Fibroblast of gingiva (primary cell): ENCODE measurements around the gene TULP3.

Experiments used
- DNase-seq: peaks from one replicate; pipeline ENCODE4 v3.0.0-alpha.2; 2011; ENCODE audit warnings: low read depth

TULP3 gene

DNA sequence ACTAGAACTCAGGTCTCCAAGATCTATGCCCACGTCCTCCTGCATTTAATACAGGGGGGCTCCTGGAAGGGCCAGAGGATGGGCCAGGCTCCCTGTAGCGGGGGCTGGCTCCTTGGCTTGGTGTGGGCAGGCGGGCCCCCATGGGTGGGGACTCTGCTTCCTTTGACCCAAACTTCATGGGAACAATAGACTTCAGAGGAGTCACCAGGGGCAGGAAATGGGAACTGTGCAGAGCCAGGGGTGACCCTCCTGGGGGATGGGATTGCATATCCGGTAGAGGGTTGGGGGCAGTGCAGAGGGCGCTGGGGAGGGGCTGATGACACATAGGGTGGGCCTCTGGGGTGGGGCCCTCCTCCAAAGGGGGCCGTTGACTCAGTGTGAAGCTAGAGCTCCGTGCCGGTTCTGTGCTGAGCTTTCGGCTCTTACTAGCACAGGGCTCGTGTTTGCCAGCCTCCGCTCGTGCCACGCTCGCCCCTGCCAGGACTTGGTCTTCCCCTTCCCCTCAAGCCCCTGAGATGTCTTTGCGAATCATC lies 73.1 kb downstream of the TULP3 start:
- DNase-seq: no peak

DNA sequence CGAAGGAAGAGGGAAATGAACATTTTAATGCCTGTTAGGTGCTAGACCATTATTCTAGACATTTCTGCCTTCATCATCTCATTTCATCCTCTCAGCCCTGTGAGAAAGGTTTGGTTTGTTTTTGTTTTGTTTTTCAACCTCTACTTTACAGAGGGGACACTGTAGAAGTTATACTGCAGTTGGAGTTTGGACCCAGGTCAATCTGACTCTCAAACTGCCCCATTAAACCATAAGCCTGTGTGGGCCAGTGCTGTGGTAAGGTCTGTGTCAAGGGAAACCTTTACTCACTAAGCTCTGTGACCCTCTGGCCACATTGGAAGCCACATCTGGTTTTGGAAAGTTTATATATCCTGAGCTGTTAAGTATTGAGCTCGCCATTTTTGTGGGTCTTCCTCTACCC lies 77.0 kb downstream of the TULP3 start:
- DNase-seq: no peak

DNA sequence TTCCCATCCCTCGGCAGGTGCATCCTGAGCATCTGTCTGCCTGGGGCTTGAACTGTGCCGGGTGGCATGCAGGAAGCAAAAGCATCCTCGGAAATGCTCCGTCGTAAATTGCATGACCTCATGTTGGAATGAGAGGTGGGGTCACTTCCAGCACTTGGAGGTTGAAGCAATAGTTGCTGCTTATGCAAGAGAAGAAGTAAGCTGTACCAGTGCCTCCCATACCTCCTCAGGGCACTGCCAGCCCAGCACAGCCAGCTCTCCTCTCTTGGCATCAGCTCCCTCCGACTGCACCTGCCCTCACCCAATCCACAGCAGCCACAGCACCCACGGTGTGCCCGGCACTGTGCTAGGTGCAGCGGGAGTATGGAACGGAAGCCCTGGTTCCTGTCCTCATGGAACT lies 80.1 kb downstream of the TULP3 start:
- DNase-seq: no peak

DNA sequence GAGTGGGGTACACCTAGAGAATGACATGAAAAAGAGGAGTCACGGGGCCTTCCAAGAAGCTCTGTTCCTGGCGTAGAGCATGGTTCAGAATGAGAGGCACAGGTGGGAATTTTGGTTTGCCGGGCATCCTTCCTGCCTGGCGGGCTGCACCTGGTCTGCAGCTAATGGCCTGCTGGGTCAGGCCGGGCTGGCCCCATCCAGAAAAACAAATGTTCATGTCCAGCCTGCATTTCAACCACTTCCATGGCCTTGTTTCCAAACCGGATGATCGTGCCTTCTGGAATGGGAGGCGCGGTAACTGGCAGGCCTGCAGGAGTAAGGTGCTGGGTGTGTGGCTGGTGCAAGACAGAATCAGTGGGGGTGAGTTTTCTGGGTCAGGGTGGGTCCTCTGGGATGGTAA lies 82.9 kb downstream of the TULP3 start:
- DNase-seq: no peak

DNA sequence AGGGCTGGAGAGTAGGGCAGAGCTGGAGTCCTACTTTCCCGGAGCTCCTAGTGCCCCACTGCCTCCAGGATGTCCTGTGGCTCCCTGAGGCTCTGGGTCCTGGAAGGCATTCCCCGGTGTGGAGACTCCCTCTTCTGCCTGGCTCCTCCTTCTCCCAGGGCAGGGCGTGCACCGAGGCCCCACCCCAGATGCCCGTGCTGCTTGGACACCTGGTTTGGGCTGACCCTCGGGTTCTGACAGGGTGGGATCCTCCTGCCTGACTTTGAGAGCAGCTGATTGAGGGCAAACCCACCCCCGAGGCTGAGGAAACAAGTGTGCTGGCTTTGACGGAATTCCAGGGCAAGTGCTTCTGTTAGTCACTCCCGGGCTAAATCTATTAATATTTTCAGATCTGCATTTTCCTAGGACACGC lies 83.9 kb downstream of the TULP3 start:
- DNase-seq: no peak

DNA sequence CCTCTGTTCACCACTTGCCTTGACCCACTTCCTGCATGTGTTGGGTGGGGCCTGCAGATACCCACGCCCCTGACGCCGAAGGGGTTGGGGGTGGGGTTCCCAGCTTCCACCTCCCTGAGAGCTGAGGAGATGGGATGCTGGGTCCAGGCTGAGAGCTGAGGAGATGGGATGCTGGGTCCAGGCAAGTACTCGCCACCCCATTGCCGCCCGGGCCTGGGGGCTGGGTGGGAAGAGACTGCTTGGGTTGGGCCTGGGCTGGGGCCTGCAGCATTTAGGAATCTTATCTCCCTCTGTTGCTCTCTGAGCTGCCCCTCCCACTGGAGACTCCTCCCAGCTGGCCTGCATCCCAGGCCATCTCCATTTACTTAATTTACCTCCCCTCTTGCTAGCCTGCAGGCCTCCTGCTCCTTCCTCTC lies 85.9 kb downstream of the TULP3 start:
- no peak for DNase-seq

DNA sequence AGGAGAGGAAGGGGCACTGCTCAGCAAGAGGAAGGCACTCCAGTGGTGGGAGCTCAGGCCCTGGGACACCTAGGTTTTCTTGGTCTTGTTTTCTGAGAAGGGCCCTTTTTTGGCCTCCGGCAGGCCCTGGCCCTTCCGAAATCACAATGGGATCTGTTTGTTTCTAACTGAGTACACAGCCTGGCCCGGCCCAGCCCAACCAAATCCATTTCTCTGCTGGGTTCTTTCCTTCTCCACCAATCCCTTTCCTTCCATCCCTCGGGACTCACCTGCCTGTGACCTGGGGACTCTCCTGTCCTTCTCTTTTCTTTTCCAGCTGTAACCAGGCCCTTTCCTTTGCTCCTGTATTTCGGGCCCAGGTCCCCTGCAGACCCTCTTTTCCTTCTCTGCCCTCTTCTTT lies 87.1 kb downstream of the TULP3 start:
- DNase-seq: no peak

DNA sequence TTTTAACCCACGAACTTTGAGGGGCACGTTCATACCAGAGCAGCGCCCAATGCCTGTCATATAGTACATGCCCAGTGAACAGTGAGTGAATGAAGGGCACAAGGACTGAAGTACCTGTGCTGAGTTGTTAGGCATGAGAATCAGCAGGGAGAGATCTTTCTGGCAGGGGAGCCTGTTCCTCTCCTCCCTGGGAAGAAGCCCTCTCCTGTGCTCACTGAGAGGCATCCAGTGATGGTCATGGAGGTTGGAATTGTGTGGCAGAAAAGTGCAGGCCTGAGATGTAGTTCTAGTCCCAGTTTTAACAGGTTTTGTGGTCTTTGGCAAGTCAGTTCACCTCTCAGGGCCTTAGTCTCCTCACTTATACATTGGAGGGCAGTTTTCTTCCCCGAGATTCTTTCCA lies 89.1 kb downstream of the TULP3 start:
- DNase-seq: no peak

DNA sequence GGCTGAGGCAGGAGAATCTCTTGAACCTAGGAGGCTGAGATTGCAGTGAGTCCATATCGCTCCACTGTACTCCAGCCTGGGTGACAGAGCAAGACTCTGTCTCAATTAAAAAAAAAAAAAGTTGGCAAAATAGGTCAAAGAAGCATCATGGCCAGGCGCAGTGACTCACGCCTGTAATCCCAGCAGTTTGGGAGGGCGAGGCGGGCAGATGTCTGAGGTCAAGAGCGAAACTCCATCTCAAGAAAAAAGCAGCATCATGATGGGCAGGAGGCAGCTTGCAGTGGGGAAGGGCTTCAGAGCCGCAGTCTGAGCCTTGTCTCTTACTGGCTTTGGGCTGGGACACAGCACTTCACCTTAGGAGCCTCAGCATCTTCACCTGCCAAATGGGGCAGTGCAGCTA lies 89.9 kb downstream of the TULP3 start:
- DNase-seq: no peak

DNA sequence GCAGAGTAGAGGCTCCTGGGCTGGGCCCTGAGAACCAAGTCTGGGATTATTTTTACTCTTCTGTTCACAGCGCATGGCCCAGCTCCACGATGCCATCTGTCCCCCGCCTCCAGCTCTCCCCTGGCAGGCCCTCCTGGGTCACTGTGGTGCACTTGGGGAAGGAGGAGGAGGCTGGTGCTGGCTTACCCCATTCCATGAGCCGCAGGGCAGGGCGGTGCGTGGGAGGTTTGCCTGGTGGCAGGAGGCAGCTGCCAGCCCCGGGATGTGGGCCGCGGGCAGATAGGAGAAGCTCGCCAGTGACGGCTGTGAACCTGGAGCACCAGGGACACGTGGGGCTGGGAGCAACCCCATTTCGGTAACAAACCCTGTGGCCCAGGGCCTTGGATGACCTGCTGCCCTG lies 91.7 kb downstream of the TULP3 start:
- DNase-seq: no peak

DNA sequence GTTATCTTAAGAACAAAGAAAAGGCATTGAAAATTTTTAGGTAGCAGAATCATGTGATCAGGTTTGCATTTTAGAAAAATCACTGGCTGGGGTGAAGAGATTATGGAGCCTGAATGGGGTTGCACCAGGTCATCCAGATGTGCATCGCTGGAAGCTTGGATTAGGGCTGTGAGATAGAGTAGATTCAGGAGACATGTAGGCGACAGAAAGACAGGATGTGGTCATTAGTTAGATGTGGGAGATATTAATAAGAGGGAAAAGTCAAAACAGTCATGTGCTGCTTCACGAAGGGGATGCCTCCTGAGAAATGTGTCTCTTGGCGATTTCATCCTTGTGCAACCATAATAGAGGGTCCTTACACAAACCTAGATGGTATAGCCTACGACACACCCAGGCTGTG lies 93.6 kb downstream of the TULP3 start:
- DNase-seq: no peak

DNA sequence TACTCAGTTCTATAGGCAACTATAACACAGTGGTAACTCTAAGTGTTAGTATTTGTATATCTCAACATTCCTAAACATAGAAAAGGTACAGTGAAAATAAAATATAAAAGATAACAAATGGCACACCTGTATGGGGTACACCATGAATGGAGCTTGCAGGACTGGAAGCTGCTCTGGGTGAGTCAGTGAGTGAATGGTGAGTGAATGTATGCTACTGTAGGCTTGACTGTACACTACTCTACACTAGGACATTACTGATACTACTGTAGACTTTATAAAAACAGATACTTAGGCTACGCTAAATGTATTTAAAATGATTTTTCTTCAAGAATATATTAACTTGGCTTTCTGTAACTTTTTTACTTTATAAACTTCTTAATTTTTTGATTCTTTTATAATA lies 94.0 kb downstream of the TULP3 start:
- DNase-seq: no peak

DNA sequence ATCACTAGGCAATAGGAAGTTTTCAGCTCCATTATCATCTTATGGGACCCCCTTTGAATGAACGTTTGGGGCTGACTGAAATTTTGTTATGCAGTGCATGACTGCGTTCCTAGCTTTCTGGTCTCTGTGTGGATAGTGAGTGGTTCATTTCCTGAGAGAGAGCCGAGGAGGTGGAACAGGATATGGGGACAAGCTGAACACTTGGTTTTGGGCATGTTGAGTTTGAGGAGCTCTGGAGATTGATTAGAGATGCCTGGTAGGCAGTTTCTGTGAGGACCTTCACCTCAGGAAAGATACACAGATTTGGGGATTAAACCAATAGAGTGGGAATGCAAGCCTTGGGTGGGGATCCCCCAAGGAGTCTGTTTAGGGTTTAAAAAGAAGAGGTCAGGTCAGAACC lies 96.2 kb downstream of the TULP3 start:
- DNase-seq: no peak

DNA sequence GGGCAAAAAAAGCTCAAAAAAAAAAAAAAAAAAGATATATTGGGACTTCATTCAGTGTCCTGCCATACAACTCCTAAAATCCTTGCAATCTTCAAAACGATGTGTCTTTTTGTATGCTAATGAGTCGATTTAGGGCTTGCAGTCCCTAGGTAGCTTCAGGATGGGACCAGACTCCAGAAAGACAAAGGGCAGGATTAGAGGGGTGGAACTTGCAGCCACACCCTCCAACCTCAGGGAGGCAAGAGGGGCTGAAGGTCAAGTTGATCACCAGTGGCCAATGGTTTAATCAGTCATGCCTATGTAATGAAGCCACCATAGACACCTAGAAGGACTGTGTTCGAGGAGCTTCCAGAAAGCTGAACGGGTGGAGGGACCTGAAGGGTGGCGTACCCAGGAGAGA lies 97.8 kb downstream of the TULP3 start:
- DNase-seq: no peak
